Measurements from ENCODE around the gene TSPYL1. TPM values are rescaled to one million over a fixed set of nuclear protein-coding genes. Genes with fewer than 3 reads are reported as not detected.
"Not testable (repeated sequence)": the region's sequence is repeated elsewhere in the genome, so short reads cannot be mapped to it uniquely, and the experiment has no call there.

The TSPYL1 gene
- total RNA-seq, 1 donor from 2014 or later = 64.0 TPM

DNA sequence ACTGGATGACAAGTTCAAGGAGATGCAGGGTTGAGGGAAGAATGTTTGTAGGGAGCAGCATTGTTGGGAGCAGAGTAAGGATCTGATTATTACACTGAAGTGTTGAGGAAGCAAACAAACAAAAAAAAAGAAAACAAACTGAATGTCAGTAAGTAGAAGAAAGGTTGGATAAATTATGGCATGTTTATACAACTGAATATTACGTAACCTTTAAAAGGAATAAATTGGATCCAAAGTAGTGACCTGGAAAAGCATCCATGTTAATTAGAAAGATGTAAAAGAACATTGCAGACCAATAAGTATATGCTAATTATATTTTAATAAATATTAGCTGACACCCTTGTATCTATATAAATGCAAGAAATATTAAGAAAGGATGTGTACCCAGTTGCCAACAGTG, 12.8 kb upstream of the TSPYL1 start:
- DNase-seq = no peak

DNA sequence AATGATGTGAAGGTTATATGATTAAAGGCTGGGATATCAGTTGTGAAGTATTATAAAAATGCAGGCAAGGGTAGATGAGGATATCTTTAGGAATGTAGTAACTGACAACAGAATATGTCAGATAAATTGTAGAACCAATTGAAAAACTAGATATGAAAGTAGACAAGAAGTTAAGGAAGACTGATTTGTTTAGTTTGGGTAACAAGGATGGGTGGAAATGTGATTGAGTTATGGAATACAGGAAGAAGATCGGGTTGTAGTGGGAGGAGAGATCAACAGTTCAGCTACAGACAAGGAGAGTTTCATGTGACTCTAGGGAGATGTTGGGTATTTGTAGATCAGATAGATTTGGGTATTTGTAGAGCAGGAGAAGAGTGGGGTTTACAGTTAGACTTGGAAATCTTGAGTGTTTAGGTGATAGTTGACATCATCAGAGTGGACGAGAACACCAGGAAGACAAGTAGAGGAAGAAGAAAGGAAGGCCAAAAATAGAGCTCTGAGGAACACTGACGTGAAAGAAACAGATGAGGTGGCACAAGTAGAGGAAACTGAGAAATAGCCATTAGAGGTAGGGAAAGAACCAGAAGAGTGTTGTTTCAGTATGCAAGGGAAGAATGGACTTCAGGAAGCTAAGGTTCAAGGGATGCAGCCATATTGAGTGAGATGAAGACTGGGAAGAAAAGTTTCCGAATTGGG, 12.1 kb upstream of the TSPYL1 start:
- no peak for DNase-seq

DNA sequence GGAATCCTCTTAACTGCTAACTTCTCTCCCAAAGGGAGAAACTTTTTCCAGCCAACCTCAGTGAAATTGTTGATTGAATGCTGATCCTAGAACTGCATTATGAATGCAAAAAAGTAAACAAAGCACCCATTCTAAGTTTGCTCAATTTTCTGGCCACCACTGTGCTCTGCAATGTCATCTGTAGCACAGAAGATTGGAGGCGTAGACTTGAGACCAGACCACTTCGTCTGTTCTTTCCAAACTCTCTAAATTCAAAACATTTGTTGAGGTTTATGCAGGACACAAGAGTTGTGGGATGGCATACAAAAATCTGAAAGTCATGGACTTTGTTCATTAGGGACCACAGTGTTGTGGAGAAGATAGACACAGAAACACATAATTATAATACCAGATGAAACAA, 11.1 kb upstream of the TSPYL1 start:
- no peak for DNase-seq

GRCh38 chr6:116289876-116290275, 10.1 kb upstream of the TSPYL1 start:
- no peak for DNase-seq

DNA sequence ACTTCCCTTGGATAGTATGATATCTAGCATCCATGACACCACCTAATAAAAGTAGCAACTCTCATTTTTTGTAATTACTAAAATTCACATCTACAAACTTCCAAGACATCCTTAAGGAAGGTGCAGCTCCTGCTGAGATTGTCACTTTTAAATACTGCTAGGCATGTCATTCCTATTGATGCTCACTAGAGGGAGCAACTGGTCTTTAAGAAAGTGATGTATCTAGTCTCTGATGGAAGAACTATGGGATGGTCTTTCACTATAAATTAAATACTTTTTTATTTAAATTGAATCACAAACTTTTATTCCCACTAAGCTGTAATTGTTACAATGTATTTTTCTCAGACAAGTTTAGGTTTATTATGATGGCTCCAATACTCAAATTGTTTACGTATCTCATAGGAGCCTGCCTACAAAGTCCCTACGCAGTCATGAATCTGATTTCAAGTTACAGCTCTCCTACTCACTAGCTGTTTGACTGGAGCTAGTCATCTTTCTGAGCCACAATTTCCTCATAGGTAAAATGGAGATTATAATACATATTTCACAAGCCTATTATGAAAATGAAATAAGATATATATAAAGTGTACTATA, 8.1 kb upstream of the TSPYL1 start:
- peak; percentile 69 for DNase-seq

- DNase-seq = peak; percentile 25
Observed at GRCh38 chr6:116286773-116287358, 7.1 kb upstream of the TSPYL1 start.

GRCh38 chr6:116284984-116285383, 5.3 kb upstream of the TSPYL1 start:
- DNase-seq = not testable (repeated sequence)

DNA sequence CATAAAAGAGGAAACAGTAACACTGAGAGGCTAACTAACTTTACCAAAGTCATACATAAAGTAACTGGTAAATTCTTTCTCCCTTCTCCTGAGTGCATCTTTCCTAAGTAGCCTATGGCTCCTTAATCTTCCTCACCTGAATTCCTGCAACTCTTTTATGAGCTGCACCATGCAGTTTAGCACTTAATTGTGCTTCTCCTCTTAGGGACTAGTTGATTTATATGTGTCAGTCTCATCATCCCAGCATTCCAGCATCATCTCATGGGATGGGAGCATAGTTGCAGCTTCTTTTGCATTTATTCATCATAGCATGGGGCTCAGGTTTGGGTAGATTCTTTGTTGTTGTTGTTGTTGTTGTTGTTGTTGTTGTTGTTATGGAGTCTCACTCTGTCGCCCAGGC, 3.5 kb upstream of the TSPYL1 start:
- no peak for DNase-seq

DNA sequence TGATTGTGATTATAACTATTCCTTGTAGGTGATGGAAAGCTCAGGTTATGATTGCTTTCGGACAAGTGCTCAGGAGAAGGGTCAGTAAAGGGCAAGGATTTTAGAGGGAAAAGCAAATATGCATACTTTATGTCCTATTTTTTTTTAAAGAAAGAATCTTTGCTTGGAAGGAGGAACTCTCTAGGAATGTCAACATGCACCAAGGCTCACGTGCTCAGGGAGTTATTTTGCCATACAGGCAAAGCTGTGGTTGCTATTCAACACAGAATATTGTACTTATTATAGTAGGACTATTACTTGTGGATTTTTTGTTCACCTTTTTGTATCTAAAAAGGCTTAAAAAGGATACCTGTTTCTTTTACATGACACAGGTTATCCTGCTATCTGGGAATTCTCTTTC, 3.0 kb upstream of the TSPYL1 start:
- DNase-seq = no peak

- DNase-seq = no peak
Observed at GRCh38 chr6:116280933-116281316, 1.2 kb upstream of the TSPYL1 start.

- peak; percentile 7 for DNase-seq
Observed at GRCh38 chr6:116280161-116280932, 617 bp upstream of the TSPYL1 start.

GRCh38 chr6:116278854-116279231, 887 bp downstream of the TSPYL1 start:
- DNase-seq = peak; percentile 45

- no peak for DNase-seq
Observed at GRCh38 chr6:116278481-116278829, 1.3 kb downstream of the TSPYL1 start.

- no peak for DNase-seq
Observed at GRCh38 chr6:116277124-116277523, 2.6 kb downstream of the TSPYL1 start.

DNA sequence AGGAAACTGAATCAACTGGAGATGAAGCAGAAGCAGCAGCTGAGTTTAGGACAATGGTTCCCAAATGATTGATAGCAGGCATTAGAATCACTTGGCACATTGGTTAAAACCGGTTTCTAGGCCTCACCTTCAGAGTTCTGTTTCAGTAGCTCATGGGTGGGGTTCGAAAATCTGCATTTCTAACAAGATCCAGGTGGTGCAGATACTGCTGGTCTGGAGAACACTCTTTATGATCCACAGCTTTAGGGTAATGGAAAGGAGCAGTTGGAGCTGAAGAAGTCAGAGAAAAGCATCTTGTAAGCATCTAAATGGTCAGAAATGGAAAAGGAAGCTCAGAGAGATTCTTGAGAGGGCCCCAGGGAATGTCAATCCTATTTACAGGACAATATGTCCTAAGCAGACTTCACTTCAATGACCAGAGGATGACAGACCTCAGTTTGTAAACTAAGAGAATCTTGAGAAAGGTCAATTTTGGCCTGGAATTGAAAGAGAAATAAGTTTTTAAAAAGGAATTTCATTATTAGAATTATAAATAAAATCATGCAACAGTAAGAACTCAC, 8.5 kb downstream of the TSPYL1 start:
- DNase-seq = no peak

DNA sequence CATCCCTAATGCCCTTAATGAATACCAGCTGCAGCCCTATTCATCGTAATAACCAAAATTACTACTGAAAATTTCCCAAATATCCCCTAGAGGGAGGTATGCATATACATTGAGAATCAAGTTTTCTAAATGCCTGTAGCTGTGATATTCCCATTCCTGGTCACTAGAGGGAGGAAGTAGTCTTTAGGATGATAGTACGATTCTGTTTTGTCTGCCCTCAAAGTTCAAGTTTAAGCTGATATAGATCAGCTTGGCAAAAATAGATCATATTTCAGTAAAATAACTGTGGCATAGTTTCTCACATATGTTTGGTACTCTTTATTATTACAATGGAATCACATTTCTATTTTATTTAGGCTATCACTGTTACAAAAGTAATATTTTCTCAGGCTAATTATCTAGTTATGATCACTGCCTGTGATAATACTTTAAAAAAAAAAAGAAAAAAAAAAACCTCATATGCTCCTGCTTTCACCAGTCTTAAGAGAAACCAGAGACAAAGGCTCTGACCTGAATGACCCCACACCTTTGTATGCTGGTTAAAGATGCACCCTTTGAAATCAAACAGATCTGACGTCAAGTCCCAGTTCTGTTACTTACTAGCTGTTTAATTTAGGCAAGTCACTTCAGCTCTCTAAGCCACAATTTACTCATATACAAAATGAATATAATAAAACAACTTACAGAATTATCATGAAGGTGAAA, 11.0 kb downstream of the TSPYL1 start:
- peak; percentile 84 for DNase-seq

- no peak for DNase-seq
Observed at GRCh38 chr6:116267836-116268588, 11.7 kb downstream of the TSPYL1 start.

GRCh38 chr6:116266803-116267202, 12.9 kb downstream of the TSPYL1 start:
- DNase-seq = no peak

GRCh38 chr6:116265041-116265829, 14.5 kb downstream of the TSPYL1 start:
- no peak for DNase-seq

DNA sequence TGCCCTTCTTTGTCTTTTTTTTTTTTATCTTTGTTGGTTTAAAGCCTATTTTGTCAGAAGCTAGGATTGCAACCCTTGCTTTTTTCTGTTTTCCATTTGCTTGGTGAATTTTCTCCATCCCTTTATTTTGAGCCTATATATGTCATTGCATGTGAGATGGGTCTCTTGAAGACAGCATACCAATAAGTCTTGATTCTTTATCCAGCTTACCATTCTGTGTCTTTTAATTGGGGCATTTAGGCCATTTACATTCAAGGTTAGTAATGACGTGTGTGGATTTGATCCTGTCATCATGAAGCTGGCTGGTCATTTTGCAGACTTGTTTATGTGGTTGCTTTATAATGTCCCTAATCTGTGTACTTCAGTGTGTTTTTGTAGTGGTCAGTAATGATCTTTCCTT, 16.4 kb downstream of the TSPYL1 start:
- DNase-seq = no peak

DNA sequence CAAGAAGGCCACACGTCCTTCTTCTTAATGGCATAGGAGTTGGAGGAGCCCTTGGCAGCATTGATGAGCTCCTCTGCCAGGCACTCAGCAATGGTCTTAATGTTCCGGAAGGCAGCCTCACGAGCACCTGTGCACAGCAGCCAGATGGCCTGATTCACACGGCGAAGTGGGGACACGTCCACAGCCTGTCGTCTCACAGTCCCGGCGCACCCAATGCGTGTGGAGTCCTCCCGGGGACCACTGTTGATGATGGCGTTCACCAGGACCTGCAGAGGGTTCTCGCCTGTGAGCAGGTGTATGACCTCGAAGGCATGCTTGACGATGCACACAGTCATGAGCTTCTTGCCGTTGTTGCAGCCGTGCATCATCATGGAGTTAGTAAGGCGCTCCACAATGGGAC, 21.2 kb downstream of the TSPYL1 start:
- DNase-seq = no peak

All from dermis blood vessel endothelial cell (primary cell).